HUES6 (cell line): ENCODE data around the gene ZMYND10.

Experiments used
- H3K27ac ChIP-seq: 2 replicates; pipeline ENCODE4 v1.7.0; 2013; ENCODE audit warnings: low read depth, mild to moderate bottlenecking, low read length, inconsistent platforms
- H3K27me3 ChIP-seq: 2 replicates; pipeline ENCODE4 v1.6.1; 2013; ENCODE audit warnings: low read length; ENCODE audit not compliant: control insufficient read depth, insufficient read depth
- H3K36me3 ChIP-seq: 2 replicates; pipeline ENCODE4 v1.6.1; 2013; ENCODE audit warnings: low read length; ENCODE audit not compliant: control insufficient read depth, insufficient read depth
- H3K4me1 ChIP-seq: 2 replicates; pipeline ENCODE4 v1.6.1; 2013; ENCODE audit warnings: low read length; ENCODE audit not compliant: control insufficient read depth, insufficient read depth
- H3K4me3 ChIP-seq: 2 replicates; pipeline ENCODE4 v1.5.1; 2013; ENCODE audit warnings: low read depth, low read length
- H3K9ac ChIP-seq: one replicate; pipeline ENCODE4 v1.6.1; 2013; ENCODE audit warnings: mild to moderate bottlenecking, low read length
- H3K9me3 ChIP-seq: 2 replicates; pipeline ENCODE4 v1.6.1; 2013; ENCODE audit warnings: low read depth, low read length; ENCODE audit not compliant: control insufficient read depth, insufficient read depth

Gene ZMYND10

DNA sequence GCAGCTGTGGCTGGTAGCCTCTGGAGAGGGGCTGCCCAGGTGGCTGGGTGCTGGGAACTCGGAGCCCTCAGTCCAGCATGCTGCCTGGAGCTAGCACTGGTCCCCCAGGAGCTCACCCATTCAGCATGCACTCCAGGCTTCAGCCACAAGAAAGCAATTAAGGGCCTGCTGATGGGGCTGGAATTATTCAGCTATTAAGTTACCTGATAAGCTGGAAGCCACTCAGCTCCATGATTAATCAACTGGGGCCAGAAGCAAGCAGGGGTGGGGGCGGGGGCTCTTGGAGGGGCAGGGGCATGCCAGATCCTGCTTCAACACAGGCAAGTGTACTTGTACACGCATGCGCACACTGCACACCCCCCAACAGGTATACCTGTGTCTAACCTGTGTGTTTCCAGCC, 35.9 kb upstream of the ZMYND10 start:
- Histone ChIP-seq H3K4me3 (no peak overlapping the region), H3K27ac (no peak overlapping the region), H3K4me1 (no peaks in the 10 kb centered on the region; the same call in 1 of the 2 replicates), H3K27me3 (no peaks in the 10 kb centered on the region), H3K36me3 (no peaks in the 10 kb centered on the region), H3K9ac (no peak overlapping the region), H3K9me3 (no peaks in the 10 kb centered on the region)

- no peak overlapping the region for H3K9ac ChIP-seq
- no peaks in the 10 kb centered on the region for H3K27me3 ChIP-seq
- H3K4me3 ChIP-seq: no peak overlapping the region
- no peaks in the 10 kb centered on the region for H3K9me3 ChIP-seq
- no peaks in the 10 kb centered on the region for H3K36me3 ChIP-seq
- H3K27ac ChIP-seq: no peak overlapping the region
- H3K4me1 ChIP-seq: no peaks in the 10 kb centered on the region; the same call in 1 of the 2 replicates
Observed at GRCh38 chr3:50380405-50381085, 35.0 kb upstream of the ZMYND10 start.

DNA sequence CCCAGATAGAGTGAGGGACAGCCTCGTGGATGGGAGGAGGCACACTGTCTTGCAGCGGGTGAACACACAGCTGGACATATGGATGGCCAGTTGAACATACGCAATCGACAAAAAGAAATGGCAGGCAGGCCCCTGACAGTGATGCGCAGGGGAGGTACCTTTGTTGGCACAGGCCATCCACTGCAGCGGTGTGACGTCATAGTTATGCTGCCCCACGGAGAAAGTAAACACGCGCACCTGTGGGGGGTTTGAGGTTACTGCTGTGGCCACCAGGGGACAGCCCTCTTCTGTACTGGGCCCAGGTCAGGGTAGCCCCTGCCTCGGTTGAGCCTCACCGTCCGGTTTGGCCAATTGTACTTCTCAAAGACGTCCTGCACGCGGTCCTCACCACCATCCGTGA, 33.2 kb upstream of the ZMYND10 start:
- Histone ChIP-seq H3K9me3 (no peaks in the 10 kb centered on the region), H3K36me3 (no peaks in the 10 kb centered on the region), H3K27ac (no peak overlapping the region), H3K4me3 (no peak overlapping the region), H3K4me1 (peaks cover 10% of the 10 kb centered on the region), H3K27me3 (no peaks in the 10 kb centered on the region), H3K9ac (no peak overlapping the region)

DNA sequence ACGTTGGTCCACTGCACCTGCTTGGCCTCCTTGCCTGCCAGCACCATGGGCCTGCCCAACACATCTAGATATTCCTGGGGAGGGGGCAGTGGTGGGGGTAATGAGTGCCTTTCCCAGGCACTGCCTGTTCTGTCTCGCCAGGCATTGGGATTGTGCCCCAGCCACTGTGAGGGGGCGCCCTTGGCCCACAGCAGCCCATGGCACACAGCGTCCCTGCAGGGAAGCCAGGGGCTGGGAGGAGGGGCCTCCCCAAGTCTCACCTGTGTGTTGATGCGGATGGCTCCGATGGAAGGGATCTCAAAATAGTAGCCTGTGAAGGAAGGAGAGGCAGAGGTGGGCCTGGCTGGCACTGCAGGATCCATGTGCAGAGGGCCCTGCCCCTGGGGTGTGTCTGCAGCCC, 32.5 kb upstream of the ZMYND10 start:
- Histone ChIP-seq H3K9ac (no peak overlapping the region), H3K27me3 (no peaks in the 10 kb centered on the region), H3K9me3 (no peaks in the 10 kb centered on the region), H3K4me1 (peaks cover 12% of the 10 kb centered on the region), H3K36me3 (no peaks in the 10 kb centered on the region), H3K27ac (no peak overlapping the region), H3K4me3 (no peak overlapping the region)

- Histone ChIP-seq H3K27ac (no peak overlapping the region), H3K4me1 (peaks cover 33% of the 10 kb centered on the region), H3K9ac (no peak overlapping the region), H3K9me3 (no peaks in the 10 kb centered on the region), H3K4me3 (no peak overlapping the region), H3K27me3 (no peaks in the 10 kb centered on the region), H3K36me3 (no peaks in the 10 kb centered on the region)
Observed at GRCh38 chr3:50375258-50375931, 29.9 kb upstream of the ZMYND10 start.

DNA sequence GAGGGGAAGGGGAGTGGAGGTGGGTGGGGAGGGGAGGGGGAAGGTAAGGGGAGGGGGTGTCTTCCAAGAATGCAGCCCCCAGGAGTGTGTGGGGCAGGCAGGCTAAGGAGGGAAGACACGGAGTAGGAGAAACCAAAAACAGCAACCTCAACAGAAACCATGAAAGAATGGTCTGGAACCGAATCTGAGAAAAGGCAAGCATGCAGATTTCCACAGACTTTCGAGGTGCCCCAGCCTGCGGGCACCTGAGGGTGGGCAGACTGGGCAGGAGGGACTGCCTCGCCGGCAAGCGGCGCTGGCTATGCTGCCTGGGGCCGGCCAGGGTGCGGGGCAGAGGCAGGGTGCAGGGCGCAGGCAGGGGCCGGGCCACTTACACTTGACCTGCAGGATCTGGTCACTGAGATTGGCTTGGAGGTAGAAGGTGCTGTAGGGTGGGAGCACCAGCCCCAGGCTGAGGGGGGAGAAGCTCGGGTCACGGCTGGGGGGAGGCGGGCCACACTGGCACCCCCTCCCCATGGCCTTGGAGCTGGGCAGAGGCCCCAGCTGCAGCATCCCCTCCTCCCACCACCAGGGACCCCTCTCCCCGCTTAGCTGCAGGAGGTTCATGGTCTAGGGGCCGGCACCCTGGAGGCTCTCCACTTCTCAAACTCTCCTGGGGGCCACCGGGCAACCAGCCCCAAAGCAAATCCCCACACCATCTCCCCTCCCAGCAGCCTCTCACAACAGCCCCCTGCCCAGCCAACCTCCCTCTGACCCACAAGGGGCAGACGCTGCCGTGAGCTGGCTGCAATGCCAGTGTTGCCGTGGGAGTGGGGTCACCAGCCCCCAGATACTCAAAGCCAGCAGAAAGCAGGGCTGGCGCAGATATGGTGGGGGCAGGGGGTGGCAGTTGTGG, 29.1 kb upstream of the ZMYND10 start:
- peaks cover 33% of the 10 kb centered on the region for H3K4me1 ChIP-seq
- H3K9me3 ChIP-seq: no peaks in the 10 kb centered on the region
- no peak overlapping the region for H3K9ac ChIP-seq
- no peak overlapping the region for H3K27ac ChIP-seq
- no peak overlapping the region for H3K4me3 ChIP-seq
- no peaks in the 10 kb centered on the region for H3K36me3 ChIP-seq
- H3K27me3 ChIP-seq: no peaks in the 10 kb centered on the region

GRCh38 chr3:50373146-50374051, 27.9 kb upstream of the ZMYND10 start:
- Histone ChIP-seq H3K27me3 (no peaks in the 10 kb centered on the region), H3K4me3 (peak overlapping the region; percentile 32; the same call in 1 of the 2 replicates), H3K4me1 (peaks cover 33% of the 10 kb centered on the region), H3K9ac (no peak overlapping the region), H3K27ac (no peak overlapping the region), H3K36me3 (no peaks in the 10 kb centered on the region), H3K9me3 (no peaks in the 10 kb centered on the region)

- Histone ChIP-seq H3K4me1 (peaks cover 33% of the 10 kb centered on the region), H3K27ac (no peak overlapping the region), H3K9ac (no peak overlapping the region), H3K9me3 (no peaks in the 10 kb centered on the region), H3K27me3 (no peaks in the 10 kb centered on the region), H3K36me3 (no peaks in the 10 kb centered on the region), H3K4me3 (no peak overlapping the region)
Observed at GRCh38 chr3:50372349-50372748, 26.8 kb upstream of the ZMYND10 start.

- H3K27me3 ChIP-seq: peaks cover 6% of the 10 kb centered on the region; the same call in 1 of the 2 replicates
- peaks cover 33% of the 10 kb centered on the region for H3K4me1 ChIP-seq
- no peak overlapping the region for H3K27ac ChIP-seq
- H3K36me3 ChIP-seq: no peaks in the 10 kb centered on the region
- H3K9me3 ChIP-seq: no peaks in the 10 kb centered on the region
- H3K4me3 ChIP-seq: no peak overlapping the region
- H3K9ac ChIP-seq: no peak overlapping the region
Observed at GRCh38 chr3:50371133-50371685, 25.7 kb upstream of the ZMYND10 start.

- Histone ChIP-seq H3K4me1 (peaks cover 33% of the 10 kb centered on the region), H3K9ac (no peak overlapping the region), H3K27ac (no peak overlapping the region), H3K9me3 (no peaks in the 10 kb centered on the region), H3K36me3 (no peaks in the 10 kb centered on the region), H3K4me3 (no peak overlapping the region), H3K27me3 (peaks cover 13% of the 10 kb centered on the region; the same call in 1 of the 2 replicates)
Observed at GRCh38 chr3:50370594-50370993, 25.1 kb upstream of the ZMYND10 start.
